Activated CD4-positive, alpha-beta T cell treated with anti-CD3 and anti-CD28 coated beads for 4 hours (primary cell): Measurements from ENCODE around the gene ZDHHC16.
"Not testable (repeated sequence)": the region's sequence is repeated elsewhere in the genome, so short reads cannot be mapped to it uniquely, and the experiment has no call there.

Source experiments
- DNase-seq, 2 donors: peaks; one replicate each; pipeline ENCODE4 v3.0.0-alpha.2; 2020

Gene ZDHHC16

GRCh38 chr10:97434557-97434956 is 11.4 kb upstream of the ZDHHC16 start:
- DNase-seq = no peak

- DNase-seq = no peak
Measured at GRCh38 chr10:97435211-97435610, 10.8 kb upstream of the ZDHHC16 start.

DNA sequence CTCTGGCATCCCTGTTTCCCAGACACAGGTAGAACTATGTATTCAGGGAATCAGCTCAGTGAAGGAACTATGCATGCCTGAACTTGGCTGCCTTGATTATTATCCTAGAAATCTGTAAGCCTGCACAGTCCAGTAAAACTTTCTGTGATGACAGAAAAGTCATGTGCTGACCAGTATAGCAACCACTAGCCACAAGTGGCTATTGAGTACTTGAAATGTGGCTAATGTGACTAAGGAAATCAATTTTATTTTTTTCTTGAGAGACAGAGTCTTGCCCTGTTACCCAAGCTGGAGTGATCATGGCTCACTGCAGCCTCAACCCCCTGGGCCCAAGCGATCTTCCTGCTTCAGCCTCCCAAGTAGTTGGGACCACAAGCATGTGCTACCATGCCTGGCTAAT is 3.7 kb upstream of the ZDHHC16 start:
- no peak for DNase-seq

DNA sequence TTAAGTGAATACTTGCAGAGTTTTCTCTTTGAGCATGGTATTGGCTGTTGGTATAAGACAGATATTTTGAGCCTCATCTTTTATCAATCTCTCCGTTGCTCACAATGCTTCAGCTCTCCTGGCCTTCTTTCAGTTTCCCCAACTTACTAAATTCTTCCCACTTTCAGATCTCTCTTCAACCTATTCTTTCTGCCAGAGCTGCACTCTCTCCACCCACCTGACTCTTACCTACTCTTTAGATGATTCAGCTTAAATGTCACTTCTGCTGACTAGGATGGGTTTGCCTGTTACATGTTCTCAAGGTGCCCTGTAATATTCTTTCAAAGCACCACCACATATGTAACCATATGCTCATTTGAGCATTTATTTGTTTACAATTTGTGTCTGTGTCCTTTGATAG is 1.8 kb upstream of the ZDHHC16 start:
- DNase-seq = no peak

- DNase-seq = no peak
Measured at GRCh38 chr10:97445357-97445721, 636 bp upstream of the ZDHHC16 start.

GRCh38 chr10:97450828-97451227 is 4.9 kb downstream of the ZDHHC16 start:
- no peak for DNase-seq

GRCh38 chr10:97451605-97452004 is 5.6 kb downstream of the ZDHHC16 start:
- DNase-seq = no peak

DNA sequence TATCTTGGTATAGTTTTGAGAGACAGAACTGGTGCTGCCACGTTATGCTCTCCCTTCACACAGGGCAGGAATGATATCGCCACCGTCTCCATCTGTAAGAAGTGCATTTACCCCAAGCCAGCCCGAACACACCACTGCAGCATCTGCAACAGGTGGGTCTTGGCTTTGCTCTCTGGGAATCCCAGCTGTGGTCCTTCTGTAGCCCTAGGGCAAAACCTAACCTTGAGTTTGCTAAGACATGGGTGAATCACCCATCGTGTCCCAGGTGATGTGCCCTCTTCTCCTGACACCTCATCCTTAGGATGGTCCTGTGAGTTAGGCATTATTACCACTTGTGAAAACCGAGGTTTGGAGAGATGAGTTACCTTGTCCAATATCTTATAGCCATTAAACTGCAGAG is 6.4 kb downstream of the ZDHHC16 start:
- no peak for DNase-seq

DNA sequence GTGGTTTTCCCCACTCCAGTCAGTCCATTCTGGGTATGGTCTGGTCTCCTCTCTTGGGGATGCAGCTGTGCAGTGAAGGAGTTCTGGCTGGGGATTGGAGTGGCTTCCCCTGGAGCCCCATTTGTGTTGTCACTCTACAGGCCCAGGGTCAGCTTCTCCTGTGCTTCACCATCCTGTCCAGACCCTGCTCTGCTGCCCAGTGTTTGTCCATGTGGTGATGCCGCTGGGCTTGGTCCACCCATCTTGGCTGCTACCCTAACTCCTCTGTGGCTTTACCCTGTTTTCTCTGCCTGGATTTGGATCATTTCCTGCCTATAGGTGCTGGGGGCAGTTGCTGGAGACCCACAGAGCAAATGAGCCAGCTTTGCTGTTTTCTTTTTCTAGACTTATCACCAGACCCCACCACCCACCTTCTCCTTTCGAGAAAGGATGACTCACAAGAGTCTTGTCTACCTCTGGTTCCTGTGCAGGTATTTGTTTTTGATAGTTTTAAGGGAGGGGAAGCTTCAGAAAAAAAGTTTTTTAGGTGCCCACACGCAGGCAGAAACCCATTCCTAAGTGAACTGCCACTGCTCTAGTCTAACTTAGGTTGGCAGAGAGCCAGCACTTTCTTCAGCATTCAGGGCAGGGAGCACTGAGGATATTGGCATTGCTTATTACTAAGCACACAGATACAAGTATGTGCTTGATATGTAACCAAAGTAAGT is 8.5 kb downstream of the ZDHHC16 start:
- DNase-seq = peak; percentile 58 to 62

DNA sequence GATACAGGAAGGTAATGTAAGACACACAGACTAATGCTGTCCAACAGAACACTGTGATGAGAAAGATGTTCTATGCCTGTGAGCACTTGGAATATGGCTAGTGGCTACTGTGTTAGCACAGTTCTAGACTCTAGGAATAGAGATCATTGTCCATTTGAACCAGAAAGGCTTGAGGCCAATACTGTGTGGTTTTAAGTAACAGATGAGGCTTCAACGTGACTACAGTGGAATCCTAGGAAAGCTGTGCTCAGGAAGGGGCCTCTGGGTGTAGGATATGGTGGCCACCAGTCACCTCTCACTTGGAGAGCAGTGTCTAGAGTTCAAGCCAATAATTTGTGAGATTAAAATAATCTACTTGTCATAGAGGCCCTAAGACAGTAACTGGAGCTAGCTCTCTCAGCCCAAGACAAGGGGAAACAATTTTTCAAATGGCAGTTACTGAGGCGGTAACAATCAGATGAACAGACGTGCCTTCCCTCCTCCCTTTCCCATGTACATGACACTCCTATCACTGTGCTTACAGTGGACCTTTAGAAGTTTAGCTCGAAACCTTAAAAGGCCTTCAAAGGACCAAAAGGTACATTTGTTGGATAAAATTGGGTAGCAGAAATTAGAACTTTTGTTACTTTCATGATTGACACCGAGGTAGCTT is 10.2 kb downstream of the ZDHHC16 start:
- DNase-seq = no peak

DNA sequence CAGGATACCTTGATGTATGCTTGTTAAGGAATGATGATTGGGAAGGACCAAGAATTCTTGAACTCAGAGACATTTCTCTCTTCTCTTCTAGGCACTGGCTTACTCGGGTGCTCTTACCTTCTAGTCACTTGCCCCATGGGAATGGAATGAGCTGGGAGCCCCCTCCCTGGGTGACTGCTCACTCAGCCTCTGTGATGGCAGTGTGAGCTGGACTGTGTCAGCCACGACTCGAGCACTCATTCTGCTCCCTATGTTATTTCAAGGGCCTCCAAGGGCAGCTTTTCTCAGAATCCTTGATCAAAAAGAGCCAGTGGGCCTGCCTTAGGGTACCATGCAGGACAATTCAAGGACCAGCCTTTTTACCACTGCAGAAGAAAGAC is 10.7 kb downstream of the ZDHHC16 start:
- no peak for DNase-seq

- no peak for DNase-seq
Measured at GRCh38 chr10:97459111-97459510, 13.1 kb downstream of the ZDHHC16 start.

- DNase-seq = no peak
Measured at GRCh38 chr10:97459933-97460332, 14.0 kb downstream of the ZDHHC16 start.

DNA sequence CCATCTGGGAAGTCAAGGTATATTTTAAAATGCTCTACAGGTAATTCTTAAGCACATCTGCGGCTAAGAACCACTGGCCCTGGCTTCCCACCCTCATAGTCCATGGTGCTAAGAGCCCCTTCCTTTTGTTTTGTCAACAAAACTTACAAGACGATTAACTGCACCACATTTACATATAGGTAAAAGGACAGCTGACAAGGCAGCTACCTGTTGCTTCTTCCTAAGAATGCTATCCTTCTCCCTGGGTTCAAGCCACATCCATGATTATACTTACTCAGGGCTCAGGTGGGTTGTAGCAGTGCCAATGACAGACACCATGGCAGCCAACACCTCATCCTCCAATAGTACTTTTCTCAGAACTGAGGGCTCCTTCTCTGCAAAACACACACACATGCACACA is 16.3 kb downstream of the ZDHHC16 start:
- DNase-seq = no peak

GRCh38 chr10:97463363-97464132 is 17.6 kb downstream of the ZDHHC16 start:
- peak; percentile 18 to 47 for DNase-seq

DNA sequence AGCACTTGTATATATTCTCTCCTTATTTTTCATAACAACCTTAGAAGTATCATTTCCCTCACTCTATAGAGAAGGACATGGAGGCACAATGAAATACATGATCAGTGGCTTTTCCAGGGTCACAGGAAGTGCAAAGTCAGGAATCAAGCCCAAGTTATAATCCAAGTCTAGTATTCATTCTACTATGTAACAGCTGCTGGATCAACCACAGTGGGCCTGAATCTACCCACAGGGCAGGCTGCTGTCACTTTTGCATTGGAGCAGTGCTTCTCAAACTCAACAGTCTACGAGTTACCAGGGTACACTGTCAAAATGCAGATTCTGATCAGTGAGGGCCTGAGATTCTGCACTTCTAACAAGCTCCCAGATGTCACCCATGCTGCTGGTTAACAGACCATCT is 18.3 kb downstream of the ZDHHC16 start:
- DNase-seq = no peak

GRCh38 chr10:97465982-97466381 is 20.0 kb downstream of the ZDHHC16 start:
- DNase-seq = no peak

DNA sequence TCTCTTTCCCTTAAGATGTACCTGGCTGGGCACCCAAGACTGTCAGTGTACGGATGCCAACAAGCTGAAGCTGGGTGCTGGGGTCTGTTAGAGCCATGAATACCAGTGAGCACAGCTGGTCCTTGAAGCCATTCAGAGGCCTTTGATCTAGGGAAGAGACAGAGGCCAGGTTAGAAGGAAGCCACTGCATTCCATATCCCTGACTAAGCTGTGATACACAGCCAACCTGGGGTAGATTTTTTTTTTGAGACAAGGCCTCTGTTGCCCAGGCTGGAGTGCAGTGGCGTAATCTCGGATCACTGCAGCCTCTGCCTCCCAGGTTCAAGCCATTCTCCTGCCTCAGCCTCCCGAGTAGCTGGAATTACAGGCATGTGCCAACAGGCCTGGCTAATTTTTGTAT is 20.8 kb downstream of the ZDHHC16 start:
- DNase-seq = no peak

- DNase-seq = no peak
Measured at GRCh38 chr10:97468162-97468561, 22.2 kb downstream of the ZDHHC16 start.

- not testable (repeated sequence) for DNase-seq
Measured at GRCh38 chr10:97468781-97469180, 22.8 kb downstream of the ZDHHC16 start.

- no peak for DNase-seq
Measured at GRCh38 chr10:97474918-97475317, 28.9 kb downstream of the ZDHHC16 start.

DNA sequence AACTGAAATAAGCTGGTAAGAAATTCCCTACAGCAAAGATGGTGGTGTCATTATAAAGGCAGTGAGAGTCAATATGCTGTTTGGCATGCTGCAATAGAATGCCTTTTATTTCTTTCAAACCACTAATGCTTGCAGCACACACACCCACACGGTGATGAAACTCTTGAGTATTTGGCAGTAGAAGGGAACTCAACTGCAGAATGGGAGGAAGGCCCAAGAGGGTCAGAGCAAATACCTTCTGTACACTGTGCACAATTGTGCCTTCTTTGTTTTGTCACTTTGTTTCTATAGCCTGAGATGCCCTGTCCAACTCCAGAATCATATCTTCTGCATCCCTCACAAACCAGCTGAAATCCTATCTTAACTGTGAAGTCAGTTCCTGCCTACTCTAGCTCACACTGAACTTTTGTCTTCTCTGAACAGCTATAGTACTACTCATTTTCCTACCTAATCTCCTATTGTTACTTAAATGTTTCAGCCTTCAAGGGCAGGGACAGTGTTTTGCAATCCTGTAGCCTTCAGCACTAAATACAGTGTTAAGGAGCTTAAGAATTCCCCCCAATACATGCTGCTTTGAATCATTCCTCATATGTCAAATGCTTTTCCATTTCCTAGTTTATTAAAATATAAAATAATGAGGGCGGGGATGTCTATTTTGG is 30.1 kb downstream of the ZDHHC16 start:
- DNase-seq = no peak

- not testable (repeated sequence) for DNase-seq
Measured at GRCh38 chr10:97479410-97479809, 33.4 kb downstream of the ZDHHC16 start.

GRCh38 chr10:97479939-97480338 is 34.0 kb downstream of the ZDHHC16 start:
- DNase-seq = no peak
